CD8-positive, alpha-beta memory T cell (primary cell): ENCODE data around the gene LRRTM4. TPM values are rescaled to one million over a fixed set of nuclear protein-coding genes. Genes with fewer than 3 reads are reported as not detected.

Experiments used
- CTCF ChIA-PET: fragments of 350-600 bp; sonication (Branson Sonifier 250); formaldehyde crosslinking; loops from one replicate; lab custom pipeline; 2021; ENCODE audit warnings: antibody characterized with exemption; lab: Charles Lee
- POLR2A ChIA-PET: fragments of 350-600 bp; sonication (Branson Sonifier 250); formaldehyde crosslinking; loops from one replicate; lab custom pipeline; 2021; ENCODE audit warnings: antibody characterized with exemption; lab: Charles Lee
- DNase-seq, 5 donors: peaks; one replicate each; pipeline versions ENCODE4 v3.0.0 to v3.0.0-alpha.2; 2020 to 2022; ENCODE audit warnings: mixed read lengths in 1 of 5
- H3K27ac ChIP-seq: one replicate; pipeline ENCODE4 v1.7.0; 2013; ENCODE audit warnings: low read depth, mild to moderate bottlenecking, low read length, moderate library complexity
- H3K27me3 ChIP-seq: 2 replicates; pipeline ENCODE4 v1.7.0; 2013; ENCODE audit warnings: low read length, mild to moderate bottlenecking; ENCODE audit not compliant: insufficient read depth, poor library complexity, severe bottlenecking
- H3K36me3 ChIP-seq: 2 replicates; pipeline ENCODE4 v1.7.0; 2013; ENCODE audit warnings: mild to moderate bottlenecking, low read length, moderate library complexity; ENCODE audit not compliant: insufficient read depth
- H3K4me1 ChIP-seq: 2 replicates; pipeline ENCODE4 v1.7.0; 2013; ENCODE audit warnings: mild to moderate bottlenecking, low read length, moderate library complexity; ENCODE audit not compliant: insufficient read depth
- H3K4me3 ChIP-seq: 2 replicates; pipeline ENCODE4 v1.7.0; 2013; ENCODE audit warnings: mild to moderate bottlenecking, low read length
- H3K9me3 ChIP-seq: 2 replicates; pipeline ENCODE4 v1.7.0; 2013; ENCODE audit warnings: mild to moderate bottlenecking, low read length
- H3K27ac Mint-ChIP-seq, 8 donors: one replicate each; pipeline ENCODE4 v1.8.0; 2020 to 2021; ENCODE audit warnings: mixed read lengths in 8 of 8, mild to moderate bottlenecking in 6 of 8, inconsistent platforms in 3 of 8, moderate library complexity in 3 of 8
- H3K27me3 Mint-ChIP-seq, 2 donors: one replicate each; pipeline ENCODE4 v1.8.0; 2020 to 2021; ENCODE audit warnings: mixed read lengths in 2 of 2, mild to moderate bottlenecking in 1 of 2, moderate library complexity in 1 of 2
- H3K36me3 Mint-ChIP-seq, 3 donors: one replicate each; pipeline ENCODE4 v1.8.0; 2020 to 2021; ENCODE audit warnings: mixed read lengths in 3 of 3, inconsistent platforms in 1 of 3, mild to moderate bottlenecking in 1 of 3
- H3K4me1 Mint-ChIP-seq, 3 donors: one replicate each; pipeline ENCODE4 v1.8.0; 2020 to 2021; ENCODE audit warnings: mixed read lengths in 3 of 3, inconsistent platforms in 1 of 3, mild to moderate bottlenecking in 1 of 3
- H3K4me3 Mint-ChIP-seq, 7 donors: one replicate each; pipeline ENCODE4 v1.8.0; 2020 to 2021; ENCODE audit warnings: mixed read lengths in 7 of 7, mild to moderate bottlenecking in 6 of 7, moderate library complexity in 4 of 7, inconsistent platforms in 2 of 7
- H3K9me3 Mint-ChIP-seq, 5 donors: one replicate each; pipeline ENCODE4 v1.8.0; 2020 to 2022; ENCODE audit warnings: mixed read lengths in 5 of 5, mild to moderate bottlenecking in 3 of 5, moderate library complexity in 2 of 5, inconsistent platforms in 1 of 5
- polyA plus RNA-seq: library from polyadenylated mRNA; unstranded; fragments of 300-500 nt; fragmentation: Illumina TruSeq; gene quantifications from one replicate; pipeline ENCODE4 v1.2.3, GENCODE V29; 2021
- total RNA-seq, 2 experiments: library from RNA; stranded (reverse); gene quantifications; one replicate each; pipeline ENCODE4 v1.2.3, GENCODE V29; 2021

LRRTM4 gene
- total and polyA plus RNA-seq, 3 experiments from 2014 or later, result not detected

GRCh38 chr2:77348821-77349220 lies 173.4 kb downstream of the LRRTM4 start:
- no peak overlapping the region for H3K4me3 ChIP-seq
- Mint-ChIP-seq H3K27me3 (no peaks in the 10 kb centered on the region), H3K9me3 (peaks cover 5 to 34% (median 8%) of the 10 kb centered on the region in 5 donors), H3K27ac (no peak overlapping the region), H3K4me3 (no peak overlapping the region), H3K4me1 (no peaks in the 10 kb centered on the region), H3K36me3 (no peaks in the 10 kb centered on the region)
- CTCF ChIA-PET, result no interaction called here
- no peaks in the 10 kb centered on the region for H3K9me3 ChIP-seq
- H3K4me1 ChIP-seq, result no peaks in the 10 kb centered on the region
- no peaks in the 10 kb centered on the region for H3K36me3 ChIP-seq
- POLR2A ChIA-PET, result no interaction called here
- H3K27me3 ChIP-seq, result no peaks in the 10 kb centered on the region
- H3K27ac ChIP-seq, result no peak overlapping the region
- no peak for DNase-seq

DNA sequence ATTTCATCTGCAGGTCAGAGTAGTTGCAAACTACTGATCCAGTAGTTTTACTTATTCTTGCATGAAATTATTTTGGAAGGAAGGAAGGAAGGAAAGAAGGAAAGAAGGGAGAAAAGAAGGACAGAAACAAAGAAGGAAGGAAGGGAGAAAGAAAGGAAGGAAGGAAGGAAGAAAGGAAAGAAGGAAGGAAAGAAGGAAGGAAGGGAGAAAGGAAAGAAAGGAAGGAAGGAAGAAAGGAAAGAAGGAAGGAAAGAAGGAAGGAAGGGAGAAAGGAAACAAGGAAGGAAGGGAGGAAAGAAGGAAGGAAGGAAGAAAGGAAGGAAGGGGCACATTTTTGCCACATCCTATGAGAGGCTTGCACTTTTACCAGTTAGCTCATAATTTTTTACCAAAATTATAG lies 186.2 kb downstream of the LRRTM4 start:
- no peak overlapping the region for H3K4me3 Mint-ChIP-seq
- Histone ChIP-seq H3K27me3 (no peaks in the 10 kb centered on the region), H3K4me1 (no peaks in the 10 kb centered on the region), H3K27ac (no peak overlapping the region), H3K9me3 (no peaks in the 10 kb centered on the region), H3K36me3 (no peaks in the 10 kb centered on the region), H3K4me3 (no peak overlapping the region)
- peaks cover 20 to 46% (median 25%) of the 10 kb centered on the region in 5 donors for H3K9me3 Mint-ChIP-seq
- no peaks in the 10 kb centered on the region for H3K4me1 Mint-ChIP-seq
- ChIA-PET CTCF (no interaction called here), POLR2A (no interaction called here)
- H3K27me3 Mint-ChIP-seq, result no peaks in the 10 kb centered on the region
- no peak for DNase-seq
- H3K36me3 Mint-ChIP-seq, result no peaks in the 10 kb centered on the region
- H3K27ac Mint-ChIP-seq, result no peak overlapping the region

- no peak overlapping the region for H3K4me3 ChIP-seq
- ChIA-PET CTCF (no interaction called here), POLR2A (no interaction called here)
- no peak for DNase-seq
- H3K36me3 ChIP-seq, result no peaks in the 10 kb centered on the region
- H3K4me1 ChIP-seq, result no peaks in the 10 kb centered on the region
- no peaks in the 10 kb centered on the region for H3K9me3 ChIP-seq
- H3K4me3 Mint-ChIP-seq, result no peak overlapping the region
- no peaks in the 10 kb centered on the region for H3K27me3 ChIP-seq
- H3K27ac ChIP-seq, result no peak overlapping the region
- no peaks in the 10 kb centered on the region for H3K36me3 Mint-ChIP-seq
- H3K27ac Mint-ChIP-seq, result no peak overlapping the region
- H3K27me3 Mint-ChIP-seq, result no peaks in the 10 kb centered on the region
- no peaks in the 10 kb centered on the region for H3K4me1 Mint-ChIP-seq
- peaks cover 14 to 40% (median 21%) of the 10 kb centered on the region in 5 donors for H3K9me3 Mint-ChIP-seq
Measured at GRCh38 chr2:77328134-77328931, 193.8 kb downstream of the LRRTM4 start.

DNA sequence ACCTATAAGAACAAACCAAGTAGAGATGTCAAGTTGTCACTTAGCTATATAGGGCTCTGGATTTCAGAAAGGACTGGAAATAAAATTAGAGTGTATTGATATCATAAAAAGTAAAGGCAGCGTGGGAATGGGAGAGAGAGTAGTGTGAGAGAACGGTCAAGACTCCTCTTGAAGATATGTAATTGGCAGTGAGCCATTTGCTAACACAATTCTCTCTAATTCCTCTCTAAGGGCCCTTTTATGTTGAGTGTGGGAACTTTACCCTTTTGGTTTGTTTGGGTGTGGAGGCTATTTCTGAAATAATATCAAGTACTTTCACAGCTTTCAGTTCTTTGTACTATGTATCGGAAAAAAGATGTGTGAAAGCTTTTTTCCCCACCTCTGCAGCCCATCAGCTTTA lies 196.8 kb downstream of the LRRTM4 start:
- no peak overlapping the region for H3K4me3 ChIP-seq
- H3K4me1 ChIP-seq, result no peaks in the 10 kb centered on the region
- no peak overlapping the region for H3K27ac Mint-ChIP-seq
- POLR2A ChIA-PET, result no interaction called here
- DNase-seq, result no peak
- no peaks in the 10 kb centered on the region for H3K27me3 ChIP-seq
- no peaks in the 10 kb centered on the region for H3K4me1 Mint-ChIP-seq
- H3K9me3 Mint-ChIP-seq, result peaks cover 11 to 44% (median 23%) of the 10 kb centered on the region in 5 donors
- no peak overlapping the region for H3K27ac ChIP-seq
- no peaks in the 10 kb centered on the region for H3K9me3 ChIP-seq
- H3K27me3 Mint-ChIP-seq, result no peaks in the 10 kb centered on the region
- CTCF ChIA-PET, result no interaction called here
- H3K36me3 Mint-ChIP-seq, result no peaks in the 10 kb centered on the region
- no peak overlapping the region for H3K4me3 Mint-ChIP-seq
- H3K36me3 ChIP-seq, result no peaks in the 10 kb centered on the region

- H3K4me1 ChIP-seq, result no peaks in the 10 kb centered on the region
- POLR2A ChIA-PET, result no interaction called here
- no peaks in the 10 kb centered on the region for H3K9me3 ChIP-seq
- H3K27me3 ChIP-seq, result no peaks in the 10 kb centered on the region
- no peak overlapping the region for H3K27ac ChIP-seq
- no peaks in the 10 kb centered on the region for H3K36me3 ChIP-seq
- Mint-ChIP-seq H3K4me3 (no peak overlapping the region), H3K27ac (no peak overlapping the region), H3K36me3 (no peaks in the 10 kb centered on the region), H3K9me3 (peaks cover 10 to 50% (median 22%) of the 10 kb centered on the region in 5 donors), H3K27me3 (no peaks in the 10 kb centered on the region), H3K4me1 (no peaks in the 10 kb centered on the region)
- CTCF ChIA-PET, result no interaction called here
- H3K4me3 ChIP-seq, result no peak overlapping the region
- DNase-seq, result no peak
Measured at GRCh38 chr2:77322431-77322830, 199.7 kb downstream of the LRRTM4 start.

DNA sequence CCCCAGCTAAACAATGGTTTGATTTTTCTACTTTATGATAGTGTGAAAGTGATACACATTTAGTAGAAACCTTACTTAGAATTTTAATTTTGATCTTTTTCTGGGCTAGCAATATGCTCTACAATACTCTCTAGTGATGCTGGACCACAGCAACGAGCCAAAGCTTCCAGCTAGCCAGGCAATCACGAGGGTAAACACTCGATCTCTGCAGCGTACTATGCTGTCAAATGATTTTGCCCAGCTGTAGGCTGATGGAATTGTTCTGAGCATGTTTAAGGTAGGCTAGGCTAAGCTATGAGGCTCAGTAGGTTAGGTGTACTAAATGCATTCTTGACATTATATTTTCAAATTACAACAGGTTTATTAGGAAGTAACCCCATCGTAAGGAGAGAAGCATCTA lies 207.5 kb downstream of the LRRTM4 start:
- Histone ChIP-seq H3K4me1 (no peaks in the 10 kb centered on the region), H3K36me3 (no peaks in the 10 kb centered on the region), H3K4me3 (no peak overlapping the region), H3K27me3 (no peaks in the 10 kb centered on the region), H3K9me3 (no peaks in the 10 kb centered on the region), H3K27ac (no peak overlapping the region)
- ChIA-PET POLR2A (no interaction called here), CTCF (no interaction called here)
- Mint-ChIP-seq H3K27ac (peak overlapping the region in 1 of 8 donors; percentile 36), H3K9me3 (peaks cover 11 to 29% (median 21%) of the 10 kb centered on the region in 5 donors), H3K4me1 (no peaks in the 10 kb centered on the region), H3K27me3 (no peaks in the 10 kb centered on the region), H3K4me3 (no peak overlapping the region), H3K36me3 (no peaks in the 10 kb centered on the region)
- DNase-seq, result no peak

DNA sequence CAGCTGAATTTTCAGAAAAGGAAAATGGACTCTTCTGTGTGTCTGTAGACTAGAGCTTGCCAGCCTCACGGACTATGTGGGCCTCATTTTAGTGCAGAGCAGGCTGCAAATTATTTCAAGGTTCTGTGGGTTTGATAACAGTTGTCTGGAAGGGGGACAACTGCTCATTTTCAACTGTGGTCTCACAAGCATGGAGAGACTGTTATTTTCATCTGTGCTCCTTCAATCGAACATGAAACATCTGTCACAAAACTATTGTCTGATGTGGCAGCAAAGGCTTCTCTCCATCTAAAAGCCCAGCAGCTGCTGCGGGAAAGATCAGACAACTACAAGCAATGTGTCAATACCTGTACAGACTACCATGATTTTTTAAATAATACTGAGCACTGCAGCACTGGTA lies 211.8 kb downstream of the LRRTM4 start:
- ChIA-PET CTCF (no interaction called here), POLR2A (no interaction called here)
- Histone ChIP-seq H3K4me3 (no peak overlapping the region), H3K27ac (no peak overlapping the region), H3K9me3 (no peaks in the 10 kb centered on the region), H3K36me3 (no peaks in the 10 kb centered on the region), H3K27me3 (no peaks in the 10 kb centered on the region), H3K4me1 (no peaks in the 10 kb centered on the region)
- Mint-ChIP-seq H3K4me1 (no peaks in the 10 kb centered on the region), H3K4me3 (no peak overlapping the region), H3K36me3 (no peaks in the 10 kb centered on the region), H3K9me3 (peaks cover 6 to 18% (median 12%) of the 10 kb centered on the region in 5 donors), H3K27ac (no peak overlapping the region), H3K27me3 (no peaks in the 10 kb centered on the region)
- DNase-seq, result no peak

DNA sequence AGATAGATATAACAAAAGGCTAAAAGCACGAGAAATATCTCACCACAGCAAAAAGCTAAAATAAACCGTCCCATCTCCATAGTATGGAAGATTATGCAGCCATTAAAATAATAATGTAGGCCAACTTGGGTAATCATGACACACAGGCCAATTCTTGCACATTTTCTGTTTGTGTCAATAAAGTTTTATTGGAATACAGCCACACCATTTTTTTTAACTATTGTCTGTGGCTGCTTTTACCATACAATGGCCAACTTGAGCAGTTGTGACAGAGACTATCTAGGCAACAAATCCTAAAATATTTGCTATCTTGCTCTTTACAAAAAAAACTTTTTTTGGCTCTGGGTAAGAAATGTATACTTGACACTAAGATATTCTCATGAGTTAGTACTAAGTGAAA lies 212.5 kb downstream of the LRRTM4 start:
- POLR2A ChIA-PET, result no interaction called here
- Mint-ChIP-seq H3K27ac (no peak overlapping the region), H3K27me3 (no peaks in the 10 kb centered on the region), H3K36me3 (no peaks in the 10 kb centered on the region), H3K9me3 (peaks cover 7 to 20% (median 12%) of the 10 kb centered on the region in 5 donors), H3K4me3 (no peak overlapping the region), H3K4me1 (no peaks in the 10 kb centered on the region)
- DNase-seq, result no peak
- Histone ChIP-seq H3K4me3 (no peak overlapping the region), H3K4me1 (no peaks in the 10 kb centered on the region), H3K27ac (no peak overlapping the region), H3K36me3 (no peaks in the 10 kb centered on the region), H3K9me3 (no peaks in the 10 kb centered on the region), H3K27me3 (no peaks in the 10 kb centered on the region)
- CTCF ChIA-PET, result no interaction called here
